SK-N-SH (cell line): Measurements from ENCODE around the gene KLHL35. TPM values are rescaled to one million over a fixed set of nuclear protein-coding genes. Genes with fewer than 3 reads are reported as not detected.

Source experiments
- CTCF ChIA-PET: fragments of 300-600, 350-600 bp; formaldehyde crosslinking; extraction: SDS; loops from one replicate; lab custom pipeline; 2021; lab: Yijun Ruan, JAX
- POLR2A ChIA-PET: fragments of 350-600 bp; sonication (Branson Sonifier 250); formaldehyde crosslinking; extraction: SDS; loops from one replicate; lab custom pipeline; 2020; ENCODE audit warnings: antibody characterized with exemption, inconsistent platforms; lab: Yijun Ruan, JAX
- DNase-seq: peaks from one replicate; pipeline ENCODE4 v3.0.0; 2012
- H2AFZ ChIP-seq: fragments of 200-600 bp; sonication (generic); 2 replicates; pipeline ENCODE4 v1.8.1; 2016; ENCODE audit warnings: antibody characterized with exemption, mild to moderate bottlenecking, low read depth
- H3F3A ChIP-seq: fragments of 200-600 bp; sonication (generic); replicated peaks from 2 replicates; pipeline ENCODE3; 2016; ENCODE audit warnings: antibody characterized with exemption, mild to moderate bottlenecking; ENCODE audit not compliant: insufficient read depth
- H3K27ac ChIP-seq, 2 experiments: fragments of 200-500 bp in 1 of 2; fragments of 200-600 bp in 1 of 2; sonication (Bioruptor generic) in 1 of 2; sonication (generic), shearing (Covaris generic) in 1 of 2; 2 replicates each; pipeline versions ENCODE4 v1.5.1 to v1.6.1; 2014 to 2016; ENCODE audit warnings: low read depth in 2 of 2, inconsistent platforms in 1 of 2, low read length in 1 of 2, mild to moderate bottlenecking in 1 of 2, mixed read lengths in 1 of 2
- H3K27me3 ChIP-seq: fragments of 200-600 bp; sonication (generic), shearing (Covaris generic); 2 replicates; pipeline ENCODE4 v1.6.1; 2016; ENCODE audit warnings: mixed run types; ENCODE audit not compliant: insufficient read depth
- H3K36me3 ChIP-seq, 2 experiments: fragments of 200-500 bp in 1 of 2; fragments of 200-600 bp in 1 of 2; sonication (Bioruptor generic) in 1 of 2; sonication (generic) in 1 of 2; replicated peaks in 1 of 2; 2 replicates each; pipeline versions ENCODE3 to v1.5.1; 2014 to 2016; ENCODE audit warnings: low read length in 1 of 2, mild to moderate bottlenecking in 1 of 2; ENCODE audit not compliant: insufficient read depth in 2 of 2, control insufficient read depth in 1 of 2
- H3K4me1 ChIP-seq, 2 experiments: fragments of 200-500 bp in 1 of 2; fragments of 200-600 bp in 1 of 2; sonication (Bioruptor generic) in 1 of 2; sonication (generic), shearing (Covaris generic) in 1 of 2; 2 replicates each; pipeline versions ENCODE4 v1.5.1 to v1.6.1; 2014 to 2016; ENCODE audit warnings: low read depth in 1 of 2, low read length in 1 of 2, mixed run types in 1 of 2; ENCODE audit not compliant: insufficient read depth in 2 of 2, control insufficient read depth in 1 of 2
- H3K4me2 ChIP-seq: fragments of 200-600 bp; sonication (generic), shearing (Covaris generic); 2 replicates; pipeline ENCODE4 v1.6.1; 2017; ENCODE audit warnings: mixed run types
- H3K4me3 ChIP-seq, 2 experiments: fragments of 200-500 bp in 1 of 2; fragments of 200-600 bp in 1 of 2; sonication (Bioruptor generic) in 1 of 2; sonication (generic), shearing (Covaris generic) in 1 of 2; 2 replicates each; pipeline versions ENCODE4 v1.5.1 to v1.8.1; 2014 to 2016; ENCODE audit warnings: low read depth in 2 of 2, inconsistent platforms in 1 of 2, low read length in 1 of 2, mild to moderate bottlenecking in 1 of 2, mixed read lengths in 1 of 2, moderate library complexity in 1 of 2
- H3K79me2 ChIP-seq: fragments of 200-600 bp; sonication (generic); 2 replicates; pipeline ENCODE4 v1.8.1; 2017; ENCODE audit warnings: mild to moderate bottlenecking; ENCODE audit not compliant: insufficient read depth
- H3K9ac ChIP-seq: fragments of 200-600 bp; sonication (generic); 2 replicates; pipeline ENCODE4 v1.6.1; 2017; ENCODE audit warnings: mixed run types
- H3K9me2 ChIP-seq: fragments of 200-600 bp; sonication (generic); 2 replicates; pipeline ENCODE4 v1.6.1; 2017; ENCODE audit warnings: mixed run types
- H3K9me3 ChIP-seq: fragments of 200-600 bp; sonication (generic); 2 replicates; pipeline ENCODE4 v1.6.1; 2017; ENCODE audit warnings: mixed run types, mild to moderate bottlenecking, moderate library complexity
- H4K20me1 ChIP-seq: fragments of 200-600 bp; sonication (generic); 2 replicates; pipeline ENCODE4 v1.6.1; 2017; ENCODE audit warnings: mild to moderate bottlenecking, mixed run types; ENCODE audit not compliant: insufficient read depth
- ELF1 ChIP-seq: IDR thresholded peaks from 2 replicates; pipeline ENCODE4 v1.4.0; 2012
- EP300 ChIP-seq, 2 experiments: IDR thresholded peaks; 2 replicates each; pipeline versions ENCODE4 v1.4.0 to v1.6.1; 2012; ENCODE audit warnings: borderline replicate concordance in 1 of 2, low read depth in 1 of 2, low read length in 1 of 2
- FOSL2 ChIP-seq: IDR thresholded peaks from 2 replicates; pipeline ENCODE4 v1.4.0; 2012; ENCODE audit warnings: low read depth, mild to moderate bottlenecking, moderate library complexity, borderline replicate concordance
- FOXJ3 ChIP-seq: sonication (generic); formaldehyde crosslinking; IDR thresholded peaks from 2 replicates; pipeline ENCODE4 v1.5.1; 2020; ENCODE audit warnings: mild to moderate bottlenecking, missing genetic modification reagents
- FOXM1 ChIP-seq: IDR thresholded peaks from 2 replicates; pipeline ENCODE4 v1.4.0; 2012; ENCODE audit warnings: low read depth, mild to moderate bottlenecking
- GABPA ChIP-seq: IDR thresholded peaks from 2 replicates; pipeline ENCODE4 v1.4.0; 2012; ENCODE audit warnings: low read depth, mild to moderate bottlenecking
- NRF1 ChIP-seq: IDR thresholded peaks from 2 replicates; pipeline ENCODE4 v1.6.1; 2012; ENCODE audit warnings: low read depth, mild to moderate bottlenecking, low read length
- POLR2AphosphoS5 ChIP-seq: IDR thresholded peaks from 2 replicates; pipeline ENCODE4 v1.6.1; 2012; ENCODE audit warnings: low read depth, low read length
- RCOR1 ChIP-seq: fragments of 150-350 bp; IDR thresholded peaks from 2 replicates; pipeline ENCODE4 v1.6.1; 2017; ENCODE audit warnings: antibody characterized with exemption, low read length
- RFX5 ChIP-seq: IDR thresholded peaks from 2 replicates; pipeline ENCODE4 v1.6.1; 2012; ENCODE audit warnings: mild to moderate bottlenecking, improper control_type of control experiment, low read length
- SMC3 ChIP-seq: IDR thresholded peaks from 2 replicates; pipeline ENCODE4 v1.6.1; 2012; ENCODE audit warnings: low read depth, low read length, improper control_type of control experiment
- TAF1 ChIP-seq: IDR thresholded peaks from 2 replicates; pipeline ENCODE4 v1.6.1; 2012; ENCODE audit warnings: low read depth, mild to moderate bottlenecking, low read length, moderate library complexity, borderline replicate concordance
- TEAD4 ChIP-seq: IDR thresholded peaks from 2 replicates; pipeline ENCODE4 v1.4.0; 2012; ENCODE audit warnings: mild to moderate bottlenecking, borderline replicate concordance; ENCODE audit not compliant: insufficient read depth
- USF1 ChIP-seq: IDR thresholded peaks from 2 replicates; pipeline ENCODE4 v1.4.0; 2012; ENCODE audit warnings: low read depth, borderline replicate concordance
- WGBS: methylation state at CpG from one replicate; pipeline ENCODE4 v1.1.6; 2017; ENCODE audit warnings: low lambda C conversion rate; 5-methylcytosine and 5-hydroxymethylcytosine counted together
- polyA plus RNA-seq, 3 experiments: library from polyadenylated mRNA; depleted of rRNA; stranded (reverse); fragments of >200 nt; gene quantifications; 2 replicates each; pipeline ENCODE4 v1.2.3, GENCODE V29; 2012
- TF ChIP-seq, protein P1 (sequence below): fragments of 150-350 bp; IDR thresholded peaks from 2 replicates; pipeline ENCODE4 v1.6.1; 2016; ENCODE audit warnings: mild to moderate bottlenecking, low read depth, low read length
- TF ChIP-seq, protein P2 (sequence below): fragments of 200-600 bp; sonication (generic); IDR thresholded peaks from 2 replicates; pipeline ENCODE4 v1.6.1; 2017; ENCODE audit warnings: antibody characterized with exemption, mild to moderate bottlenecking, moderate library complexity

KLHL35 gene
- polyA plus RNA-seq, 1 of the 3 experiments (the other 2 are of a cell fraction) = 1.7 TPM

DNA sequence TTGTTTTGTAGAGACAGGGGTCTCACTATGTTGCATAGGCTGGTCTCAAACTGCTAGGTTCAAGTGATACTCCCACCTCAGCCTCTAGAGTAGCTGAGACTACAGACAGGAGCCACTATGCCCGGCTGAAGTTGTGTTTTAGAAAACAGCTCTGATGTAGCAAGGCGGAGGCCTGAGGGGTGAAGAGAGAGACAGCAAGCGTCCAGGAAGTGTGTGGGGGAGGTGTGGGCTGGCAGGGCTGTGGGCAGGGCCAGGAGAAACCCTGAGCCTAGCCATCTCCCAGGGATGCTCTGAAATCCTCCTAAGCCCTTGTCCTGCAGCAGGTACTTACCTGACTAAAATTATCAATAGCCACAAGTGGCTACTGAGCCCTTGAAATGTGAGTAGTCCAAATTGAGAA is 49.8 kb downstream of the KLHL35 start:
- Histone ChIP-seq H3F3A (no peaks in the 10 kb centered on the region), H4K20me1 (no peaks in the 10 kb centered on the region), H3K27ac (no peak overlapping the region), H3K4me1 (peaks cover 0 to 2% of the 10 kb centered on the region in 2 experiments; a peak in 1 of 4 replicates), H3K27me3 (no peaks in the 10 kb centered on the region), H3K79me2 (no peaks in the 10 kb centered on the region), H2AFZ (no peak overlapping the region), H3K36me3 (no peaks in the 10 kb centered on the region), H3K4me3 (no peak overlapping the region), H3K4me2 (no peak overlapping the region), H3K9me3 (no peaks in the 10 kb centered on the region), H3K9me2 (no peaks in the 10 kb centered on the region), H3K9ac (no peak overlapping the region)
- ChIA-PET POLR2A (no interaction called here), CTCF (interaction anchor here (1.2 to 24.8 kb wide), 10 partner anchors 9 to 243 kb away, joined by 3 to 701 read pairs (median 10); partner anchors contain the start of gene ARRB1)
- WGBS = 68% methylated on average over 3 of the region's 3 CpGs
- no peak for DNase-seq
- no peak for TF ChIP-seq FOXM1
- TF ChIP-seq TAF1 = no peak
- no peak for TF ChIP-seq POLR2AphosphoS5
- TF ChIP-seq, protein P1, sequence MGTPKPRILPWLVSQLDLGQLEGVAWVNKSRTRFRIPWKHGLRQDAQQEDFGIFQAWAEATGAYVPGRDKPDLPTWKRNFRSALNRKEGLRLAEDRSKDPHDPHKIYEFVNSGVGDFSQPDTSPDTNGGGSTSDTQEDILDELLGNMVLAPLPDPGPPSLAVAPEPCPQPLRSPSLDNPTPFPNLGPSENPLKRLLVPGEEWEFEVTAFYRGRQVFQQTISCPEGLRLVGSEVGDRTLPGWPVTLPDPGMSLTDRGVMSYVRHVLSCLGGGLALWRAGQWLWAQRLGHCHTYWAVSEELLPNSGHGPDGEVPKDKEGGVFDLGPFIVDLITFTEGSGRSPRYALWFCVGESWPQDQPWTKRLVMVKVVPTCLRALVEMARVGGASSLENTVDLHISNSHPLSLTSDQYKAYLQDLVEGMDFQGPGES = no peak
- TF ChIP-seq GABPA = no peak
- no peak for TF ChIP-seq ELF1
- no peak for TF ChIP-seq RCOR1
- no peak for TF ChIP-seq SMC3

GRCh38 chr11:75380716-75381420 is 52.1 kb downstream of the KLHL35 start:
- H2AFZ ChIP-seq = no peak overlapping the region
- POLR2A ChIA-PET = no interaction called here

More at GRCh38 chr11:75380716-75381420, 52.1 kb downstream of the KLHL35 start:
- DNase-seq = no peak
- CTCF ChIA-PET = interaction anchor here (1.3 to 24.8 kb wide), 6 partner anchors 7 to 99 kb away, joined by 3 to 701 read pairs (median 22); no protein-coding TSS in a partner anchor
- H3K79me2 ChIP-seq = no peaks in the 10 kb centered on the region
- no peak overlapping the region for H3K4me3 ChIP-seq
- TF ChIP-seq EP300 (IDR thresholded peaks at IDR 0.05; ENCODE audit: borderline replicate concordance in 1 of 2, low read depth in 1 of 2, low read length in 1 of 2) = no peak
- no peak for TF ChIP-seq SMC3
- TF ChIP-seq, protein P2, sequence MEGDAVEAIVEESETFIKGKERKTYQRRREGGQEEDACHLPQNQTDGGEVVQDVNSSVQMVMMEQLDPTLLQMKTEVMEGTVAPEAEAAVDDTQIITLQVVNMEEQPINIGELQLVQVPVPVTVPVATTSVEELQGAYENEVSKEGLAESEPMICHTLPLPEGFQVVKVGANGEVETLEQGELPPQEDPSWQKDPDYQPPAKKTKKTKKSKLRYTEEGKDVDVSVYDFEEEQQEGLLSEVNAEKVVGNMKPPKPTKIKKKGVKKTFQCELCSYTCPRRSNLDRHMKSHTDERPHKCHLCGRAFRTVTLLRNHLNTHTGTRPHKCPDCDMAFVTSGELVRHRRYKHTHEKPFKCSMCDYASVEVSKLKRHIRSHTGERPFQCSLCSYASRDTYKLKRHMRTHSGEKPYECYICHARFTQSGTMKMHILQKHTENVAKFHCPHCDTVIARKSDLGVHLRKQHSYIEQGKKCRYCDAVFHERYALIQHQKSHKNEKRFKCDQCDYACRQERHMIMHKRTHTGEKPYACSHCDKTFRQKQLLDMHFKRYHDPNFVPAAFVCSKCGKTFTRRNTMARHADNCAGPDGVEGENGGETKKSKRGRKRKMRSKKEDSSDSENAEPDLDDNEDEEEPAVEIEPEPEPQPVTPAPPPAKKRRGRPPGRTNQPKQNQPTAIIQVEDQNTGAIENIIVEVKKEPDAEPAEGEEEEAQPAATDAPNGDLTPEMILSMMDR = no peak
- peak; percentile 39; the same call in 1 of the 2 replicates for TF ChIP-seq USF1
- no peak for TF ChIP-seq FOSL2
- TF ChIP-seq RFX5 = no peak
- TF ChIP-seq NRF1 = no peak
- TF ChIP-seq, protein P1 = no peak
- peak; percentile 35; the same call in 1 of the 2 replicates for TF ChIP-seq ELF1
- no peak for TF ChIP-seq GABPA
- no peak for TF ChIP-seq TEAD4
- TF ChIP-seq FOXJ3 (CRISPR knock-in tag) = no peak
- TF ChIP-seq, all 33 proteins: peak for 2
- no peaks in the 10 kb centered on the region for H3K27me3 ChIP-seq
- no peaks in the 10 kb centered on the region for H3K36me3 ChIP-seq
- H3K9me3 ChIP-seq = no peaks in the 10 kb centered on the region
- H3K4me1 ChIP-seq = peaks cover 0 to 2% of the 10 kb centered on the region in 2 experiments; a peak in 1 of 4 replicates
- H4K20me1 ChIP-seq = no peaks in the 10 kb centered on the region
- H3K27ac ChIP-seq = no peak overlapping the region
- H3F3A ChIP-seq = no peaks in the 10 kb centered on the region
- 83% methylated on average over 7 of the region's 7 CpGs for WGBS
- no peak overlapping the region for H3K4me2 ChIP-seq
- no peak overlapping the region for H3K9ac ChIP-seq
- H3K9me2 ChIP-seq = no peaks in the 10 kb centered on the region
